Stimulated activated CD8-positive, alpha-beta memory T cell treated with anti-CD3 and anti-CD28 coated beads, Interleukin-4, amount 100 ng/mL, for 1 hour (primary cell): Measurements from ENCODE around the gene SMAD4.
"Not testable (repeated sequence)": the region's sequence is repeated elsewhere in the genome, so short reads cannot be mapped to it uniquely, and the experiment has no call there.

ENCODE experiments used
- DNase-seq, 2 donors: peaks; one replicate each; pipeline ENCODE4 v3.0.0-alpha.2; 2020; ENCODE audit warnings: low read depth in 2 of 2, low spot score in 1 of 2

SMAD4 gene

DNA sequence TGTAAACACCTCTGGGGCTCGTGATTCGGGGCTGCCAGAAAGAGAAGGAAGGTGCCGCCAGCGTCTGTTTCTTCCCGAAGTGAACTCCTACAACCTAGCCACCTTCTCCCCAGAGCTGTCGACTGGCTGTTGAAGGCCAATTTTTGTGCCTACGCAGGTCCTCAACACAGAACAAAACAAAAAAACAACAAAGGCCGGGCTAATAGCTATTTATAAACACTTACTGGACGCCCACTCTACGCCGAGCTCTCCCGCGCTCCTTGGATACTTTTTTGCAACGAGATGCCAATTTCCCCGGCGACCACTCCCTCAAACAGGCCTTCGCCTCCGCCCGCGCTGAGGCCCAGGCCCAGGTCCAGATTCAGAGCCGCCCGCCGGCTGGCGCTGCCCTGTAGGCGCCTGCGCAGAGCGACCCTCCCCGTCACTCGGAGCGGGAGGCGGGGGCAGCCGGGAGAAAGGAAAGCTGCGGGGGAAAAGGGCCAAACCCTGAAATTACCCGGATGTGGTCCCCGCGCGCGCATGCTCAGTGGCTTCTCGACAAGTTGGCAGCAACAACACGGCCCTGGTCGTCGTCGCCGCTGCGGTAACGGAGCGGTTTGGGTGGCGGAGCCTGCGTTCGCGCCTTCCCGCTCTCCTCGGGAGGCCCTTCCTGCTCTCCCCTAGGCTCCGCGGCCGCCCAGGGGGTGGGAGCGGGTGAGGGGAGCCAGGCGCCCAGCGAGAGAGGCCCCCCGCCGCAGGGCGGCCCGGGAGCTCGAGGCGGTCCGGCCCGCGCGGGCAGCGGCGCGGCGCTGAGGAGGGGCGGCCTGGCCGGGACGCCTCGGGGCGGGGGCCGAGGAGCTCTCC, at the start of gene SMAD4:
Gene SMAD4, plus strand, starts transcription at position 520 of the 843 bp plus-strand sequence. CDS start 16,834 bp downstream, outside the sequence.
- DNase-seq: peak; percentile 98 to 99

DNA sequence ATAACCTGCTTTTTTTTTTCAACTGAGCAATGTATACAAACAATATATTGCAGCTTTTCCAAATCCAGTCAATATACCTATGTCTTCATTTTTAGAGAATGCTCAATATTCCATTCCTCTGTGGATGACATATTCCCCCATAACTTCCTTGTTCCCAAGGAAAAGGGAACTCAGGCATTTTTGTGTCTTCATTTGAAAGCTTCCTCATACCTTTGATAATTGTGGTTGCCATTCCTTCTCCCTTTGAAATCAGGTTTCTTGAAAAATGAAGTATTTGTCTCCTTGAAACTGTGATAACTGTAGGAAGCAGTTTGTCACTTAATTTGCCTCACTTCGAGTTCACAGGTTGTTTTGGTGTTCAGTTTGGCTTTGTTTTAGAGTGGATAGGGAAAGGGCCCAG, 48.6 kb upstream of the SMAD4 start:
- DNase-seq: no peak

DNA sequence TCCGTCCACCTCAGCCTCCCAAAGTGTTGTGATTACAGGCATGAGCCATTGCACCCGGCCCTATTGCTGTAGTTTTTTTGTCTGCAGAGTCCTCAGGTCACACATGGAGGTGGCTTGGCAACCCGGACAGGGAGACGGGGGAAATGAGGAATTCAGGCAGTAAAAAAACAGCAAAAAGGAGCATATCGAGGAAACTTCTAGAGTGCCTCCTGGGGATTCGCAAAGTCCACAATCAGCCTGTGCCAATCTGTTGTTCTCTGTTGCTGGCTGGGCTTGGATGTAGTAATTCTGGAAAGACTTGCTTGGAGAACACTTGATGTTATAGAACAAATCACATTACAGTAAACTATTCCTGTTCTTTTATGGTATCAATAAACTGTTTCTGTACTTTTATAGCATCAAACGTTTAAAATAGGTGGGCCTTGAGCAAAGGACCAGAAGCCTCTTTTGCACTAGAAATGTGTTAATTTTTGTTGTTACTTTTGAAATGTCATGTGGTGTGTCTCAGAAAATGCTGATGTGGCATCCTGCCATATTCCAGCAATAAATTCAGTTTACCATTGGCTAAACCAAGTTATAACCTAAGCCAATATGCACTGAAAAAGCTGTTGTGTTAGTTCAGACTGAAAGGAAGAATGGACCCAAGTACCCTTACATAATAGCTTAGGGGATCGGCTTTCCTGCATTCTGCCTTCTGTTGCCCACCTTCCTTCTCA, 47.8 kb upstream of the SMAD4 start:
- DNase-seq: no peak

DNA sequence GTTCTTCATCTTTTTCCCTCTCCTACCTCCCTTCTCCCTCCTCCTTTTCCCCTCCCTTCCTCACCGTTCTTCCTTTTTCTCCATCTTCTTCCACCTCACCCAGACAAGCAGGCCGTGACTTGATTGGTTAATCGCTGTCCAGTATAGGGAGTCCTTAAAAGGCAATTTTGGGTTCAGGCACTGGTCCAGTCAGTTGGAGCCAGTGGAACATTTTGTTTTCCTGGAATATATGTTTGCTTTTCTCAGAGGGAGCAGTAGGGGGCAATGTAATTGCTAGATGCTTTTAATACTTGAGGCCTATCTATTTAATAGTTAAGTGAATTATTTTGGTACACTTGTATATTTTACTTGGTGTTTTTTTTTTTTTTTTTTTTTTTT, 47.2 kb upstream of the SMAD4 start:
- no peak for DNase-seq

DNA sequence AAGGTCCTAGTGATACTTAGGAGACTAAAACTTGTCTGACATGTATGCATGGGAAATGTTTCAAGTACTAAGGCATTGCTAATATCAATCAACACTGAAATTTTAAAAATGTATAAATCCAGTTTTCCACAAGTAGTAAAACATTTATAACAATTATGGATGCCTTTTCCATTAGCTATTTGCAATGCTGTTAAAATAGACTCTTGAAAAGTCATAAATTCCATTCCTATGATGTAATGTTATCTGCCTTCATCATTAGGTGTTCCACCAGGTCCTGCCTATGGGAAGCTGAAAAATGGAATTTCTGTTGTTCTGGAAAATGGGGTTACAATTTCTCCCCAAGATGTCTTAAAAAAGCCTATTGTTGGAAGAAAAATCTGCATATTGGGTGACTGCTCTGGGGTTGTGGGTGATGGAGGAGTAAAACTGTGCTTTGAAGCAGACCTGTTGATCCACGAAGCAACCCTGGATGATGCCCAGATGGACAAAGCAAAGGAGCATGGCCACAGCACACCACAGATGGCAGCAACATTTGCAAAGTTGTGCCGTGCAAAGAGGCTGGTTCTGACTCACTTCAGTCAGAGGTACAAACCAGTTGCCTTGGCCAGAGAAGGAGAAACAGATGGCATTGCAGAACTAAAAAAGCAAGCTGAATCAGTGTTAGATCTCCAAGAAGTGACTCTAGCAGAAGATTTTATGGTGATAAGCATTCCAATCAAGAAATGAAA, 43.5 kb upstream of the SMAD4 start:
- no peak for DNase-seq

DNA sequence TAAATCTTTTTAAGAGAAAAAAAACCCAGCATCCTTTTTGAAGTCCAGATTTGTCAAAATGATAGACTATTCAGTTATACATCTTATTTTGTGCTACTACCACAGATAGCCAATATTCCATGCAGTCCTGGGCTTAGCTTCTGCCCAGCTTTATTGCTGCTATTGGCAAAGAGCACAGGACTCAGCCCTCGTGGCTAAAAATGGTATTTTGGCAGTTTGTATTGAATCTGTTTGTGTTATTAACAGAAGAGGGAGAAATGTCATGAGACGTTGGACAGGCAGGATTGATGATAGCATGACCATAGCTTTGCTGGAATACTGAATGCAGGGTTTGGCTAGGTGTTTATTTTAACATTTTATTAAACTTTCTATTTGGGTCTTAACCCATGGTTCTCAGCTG, 42.8 kb upstream of the SMAD4 start:
- no peak for DNase-seq

DNA sequence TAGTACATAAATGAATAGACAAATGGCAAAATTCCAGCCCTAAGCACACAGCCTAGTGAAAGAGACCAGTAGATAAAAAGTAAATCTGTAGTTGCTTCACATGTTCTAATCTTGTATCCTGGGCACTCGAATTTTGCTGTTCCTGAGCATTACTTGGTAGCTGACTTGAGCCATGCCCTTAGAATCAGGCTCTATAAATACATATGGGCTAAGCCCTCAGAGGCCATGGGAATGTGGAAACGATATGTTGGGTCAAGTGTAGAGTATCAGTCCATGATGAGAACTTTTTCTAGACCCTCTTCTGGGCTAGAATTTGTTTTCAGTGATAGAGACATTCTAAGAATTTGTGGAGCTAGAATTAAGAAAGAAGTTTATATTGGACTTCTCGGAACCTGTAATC, 40.3 kb upstream of the SMAD4 start:
- DNase-seq: no peak

DNA sequence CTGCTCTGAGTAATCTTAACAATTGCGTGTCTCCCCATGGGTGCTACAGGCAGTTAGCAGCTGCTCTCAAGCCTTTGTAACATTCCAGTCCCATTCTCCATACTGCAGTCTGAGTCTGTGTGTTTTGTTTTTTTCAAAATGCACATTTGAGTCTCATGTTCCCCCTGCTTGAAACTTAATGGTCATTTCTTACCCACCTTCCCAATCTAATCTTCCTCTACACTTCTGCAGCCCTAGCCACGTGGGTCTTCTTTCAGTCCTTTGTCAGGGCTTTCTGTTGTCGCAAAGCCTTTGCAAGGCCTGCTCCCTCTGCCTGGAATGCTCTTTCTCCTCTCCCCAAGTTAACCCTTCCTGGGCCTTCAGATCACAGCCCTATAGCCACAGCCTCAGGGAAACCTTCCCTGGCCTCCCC, 37.7 kb upstream of the SMAD4 start:
- no peak for DNase-seq

DNA sequence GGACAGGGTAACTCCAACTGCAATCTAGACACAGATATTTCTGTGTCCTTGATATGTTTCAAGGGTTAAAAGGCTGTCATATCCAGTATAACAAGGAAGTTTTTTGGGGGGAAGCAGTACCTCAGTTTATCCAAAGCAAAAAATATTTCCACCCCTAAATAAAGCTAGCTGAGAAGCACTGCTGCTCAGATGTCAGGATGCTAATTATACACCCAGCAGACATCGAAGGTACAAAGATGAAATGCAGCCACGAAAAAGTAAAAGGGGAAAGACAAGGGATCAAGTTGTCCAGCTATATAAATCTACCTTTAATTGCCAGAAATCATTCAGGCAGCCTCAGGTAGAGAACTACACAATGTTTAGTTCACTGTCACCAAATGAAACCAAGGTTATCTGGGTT, 36.0 kb upstream of the SMAD4 start:
- no peak for DNase-seq

DNA sequence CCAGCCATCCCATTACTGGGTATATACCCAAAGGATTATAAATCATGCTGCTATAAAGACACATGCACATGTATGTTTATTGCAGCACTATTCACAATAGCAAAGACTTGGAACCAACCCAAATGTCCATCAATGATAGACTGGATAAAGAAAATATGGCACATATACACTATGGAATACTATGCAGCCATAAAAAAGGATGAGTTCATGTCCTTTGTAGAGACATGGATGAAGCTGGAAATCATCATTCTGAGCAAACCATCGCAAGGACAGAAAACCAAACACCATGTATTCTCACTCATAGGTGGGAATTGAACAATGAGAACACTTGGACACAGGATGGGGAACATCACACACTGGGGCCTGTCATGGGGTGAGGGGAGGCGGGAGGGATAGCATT, 26.8 kb upstream of the SMAD4 start:
- DNase-seq: not testable (repeated sequence)

DNA sequence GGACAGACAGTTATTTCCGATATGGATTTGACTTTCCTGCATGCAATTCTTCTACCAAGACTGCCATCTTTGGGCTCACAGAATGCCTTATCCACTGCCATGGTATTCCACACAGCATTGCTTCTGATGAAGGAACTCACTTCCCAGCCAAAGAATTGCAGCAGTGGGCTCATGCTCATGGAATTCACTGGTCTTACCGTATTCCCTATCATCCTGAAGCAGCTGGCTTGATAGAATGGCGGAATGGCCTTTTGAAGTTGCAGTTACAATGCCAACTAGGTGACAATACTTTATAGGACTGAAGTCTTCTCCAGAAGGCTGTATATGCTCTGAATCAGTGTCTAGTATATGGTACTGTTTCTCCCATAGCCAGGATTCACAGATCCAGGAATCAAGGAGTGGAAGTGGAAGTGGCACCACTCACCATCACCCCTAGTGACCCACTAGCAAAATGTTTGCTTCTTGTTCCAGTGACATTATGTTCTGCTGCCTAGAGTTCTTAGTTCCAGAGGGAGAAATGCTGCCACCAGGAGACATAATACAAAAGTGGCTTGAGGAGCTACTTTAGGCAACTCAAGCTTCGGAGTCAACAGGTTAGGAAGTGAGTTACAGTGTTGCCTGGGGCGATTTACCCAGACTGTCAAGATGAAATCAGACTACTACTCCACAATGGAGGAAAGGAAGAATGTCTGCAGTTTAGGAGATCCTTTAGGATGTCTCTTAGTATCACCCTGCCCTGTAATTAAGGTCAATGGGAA, 23.8 kb upstream of the SMAD4 start:
- no peak for DNase-seq

DNA sequence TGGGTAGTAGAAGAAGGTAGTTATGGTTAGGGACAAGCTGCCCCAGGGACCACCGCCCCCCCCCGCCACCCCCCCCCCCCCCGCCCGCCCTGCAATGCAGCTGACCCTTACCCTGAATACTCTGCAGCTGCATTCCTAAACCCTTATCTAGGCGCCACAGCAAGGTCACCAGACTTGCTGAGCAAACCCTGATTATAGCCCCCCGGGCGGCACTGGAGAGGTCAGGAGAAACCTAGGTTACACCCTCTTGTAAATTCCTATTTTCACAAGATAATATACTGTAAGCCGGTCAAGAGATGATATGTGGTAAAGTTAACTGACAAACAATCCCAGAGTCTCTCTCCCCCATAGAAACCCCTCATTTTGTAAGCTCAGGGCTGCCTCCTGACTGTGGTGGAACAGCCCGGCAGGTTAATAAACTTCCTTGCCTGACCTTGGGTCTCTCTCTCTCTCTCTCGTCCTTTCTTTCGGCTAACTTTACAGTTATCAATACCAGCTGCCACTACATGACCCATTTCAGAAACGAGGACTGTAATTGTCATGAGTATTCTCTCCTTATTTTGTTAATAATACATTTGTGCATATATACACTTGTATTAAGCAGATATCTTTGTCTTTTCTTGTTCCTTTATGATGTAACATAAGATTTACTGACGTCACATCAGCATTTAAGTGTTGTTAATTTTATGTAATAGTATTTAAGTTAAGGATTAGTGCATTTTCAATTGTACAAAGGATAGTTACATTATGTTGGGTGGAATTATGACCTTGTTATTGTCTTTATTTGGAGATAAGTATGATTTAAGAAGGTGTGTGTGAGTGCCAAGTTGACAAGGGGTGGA, 22.8 kb upstream of the SMAD4 start:
- no peak for DNase-seq

DNA sequence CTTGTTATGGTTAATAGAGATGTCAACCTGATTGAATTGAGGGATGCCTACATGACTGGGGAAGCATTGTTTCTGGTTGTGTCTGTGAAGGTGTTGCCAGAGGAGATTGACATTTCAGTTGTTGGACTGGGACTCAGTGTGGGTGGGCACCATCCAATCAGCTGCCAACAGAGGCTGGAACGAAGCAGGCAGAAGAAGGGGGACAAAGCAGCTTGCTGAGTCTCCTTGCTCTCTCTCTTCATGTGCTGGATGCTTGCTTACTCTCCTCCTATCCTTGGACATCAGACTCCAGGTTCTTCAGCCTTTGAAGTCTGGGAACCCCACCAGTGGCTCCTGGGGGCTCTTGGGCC, 22.2 kb upstream of the SMAD4 start:
- no peak for DNase-seq

DNA sequence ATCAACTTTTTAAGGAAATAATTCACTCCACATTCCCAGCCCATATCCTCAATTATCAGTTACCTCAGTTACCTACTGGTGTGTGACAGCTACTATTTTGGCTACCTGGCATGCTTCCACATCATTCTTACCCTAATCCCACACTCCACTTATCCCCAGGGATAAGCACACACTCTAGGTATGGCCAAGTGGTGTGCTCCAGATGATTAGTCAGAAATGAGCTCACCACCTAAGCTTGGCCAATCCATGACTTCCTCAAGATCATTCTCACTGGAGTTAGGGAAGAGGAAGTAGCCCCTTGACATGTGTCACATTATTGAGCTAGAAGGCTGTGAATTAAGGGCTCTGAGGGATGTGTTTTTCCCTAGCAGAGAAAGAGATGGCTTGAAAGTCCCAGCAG, 20.9 kb upstream of the SMAD4 start:
- DNase-seq: no peak

DNA sequence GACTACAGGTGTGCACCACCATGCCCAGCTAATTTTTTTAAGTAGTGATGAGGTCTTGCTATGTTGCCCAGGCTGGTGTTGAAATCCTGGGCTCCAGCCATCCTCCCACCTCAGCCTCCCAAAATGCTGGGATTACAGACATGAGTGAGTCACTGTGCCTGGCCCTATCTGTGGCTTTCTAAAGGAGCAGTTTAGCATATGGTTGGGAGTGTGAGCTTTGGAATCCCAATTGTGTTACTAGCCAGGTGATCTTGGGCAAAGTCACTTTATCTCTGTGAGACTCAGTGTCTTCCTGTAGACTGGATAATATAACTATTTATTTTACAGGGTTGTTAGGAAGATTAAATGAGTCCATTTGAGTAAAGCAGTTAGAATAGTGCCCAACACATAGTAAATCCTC, 19.8 kb upstream of the SMAD4 start:
- no peak for DNase-seq

DNA sequence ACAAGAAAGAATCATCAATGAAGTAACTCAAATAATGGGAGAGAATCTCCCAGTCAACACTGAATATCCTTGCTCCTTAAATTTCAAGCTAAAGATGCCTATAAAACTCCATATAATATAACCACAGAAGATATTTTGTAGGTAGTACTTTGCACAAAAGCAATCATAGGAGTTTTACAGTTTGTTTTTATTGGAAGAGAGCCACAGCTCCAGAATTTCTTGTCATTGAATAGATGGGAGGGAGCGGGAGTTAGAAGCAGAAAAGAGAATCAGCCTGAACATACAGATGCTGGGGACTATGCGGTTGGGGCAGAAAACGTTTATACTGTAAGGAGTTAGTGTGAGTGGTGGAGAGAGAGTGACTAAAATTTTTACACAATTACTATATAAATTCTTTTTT, 18.3 kb upstream of the SMAD4 start:
- no peak for DNase-seq

DNA sequence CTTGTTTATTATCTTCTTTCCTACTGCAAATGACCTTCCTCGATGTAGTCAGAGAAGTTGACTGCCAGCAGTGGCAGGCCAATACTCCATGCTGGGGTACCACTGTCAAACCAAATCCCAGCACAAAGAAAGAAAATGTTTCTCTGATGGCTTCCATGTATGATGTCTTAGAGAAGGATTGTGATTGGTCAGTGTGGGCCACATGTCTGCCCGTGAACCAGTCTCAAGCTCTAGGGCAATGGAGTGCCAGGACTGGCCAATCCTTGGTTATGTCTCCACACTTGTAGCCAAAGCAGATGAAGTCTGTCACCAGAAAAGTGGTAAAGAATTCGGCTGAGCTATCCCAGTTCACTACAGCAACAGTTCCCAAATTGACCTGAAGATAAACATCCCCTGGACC, 17.6 kb upstream of the SMAD4 start:
- DNase-seq: no peak

DNA sequence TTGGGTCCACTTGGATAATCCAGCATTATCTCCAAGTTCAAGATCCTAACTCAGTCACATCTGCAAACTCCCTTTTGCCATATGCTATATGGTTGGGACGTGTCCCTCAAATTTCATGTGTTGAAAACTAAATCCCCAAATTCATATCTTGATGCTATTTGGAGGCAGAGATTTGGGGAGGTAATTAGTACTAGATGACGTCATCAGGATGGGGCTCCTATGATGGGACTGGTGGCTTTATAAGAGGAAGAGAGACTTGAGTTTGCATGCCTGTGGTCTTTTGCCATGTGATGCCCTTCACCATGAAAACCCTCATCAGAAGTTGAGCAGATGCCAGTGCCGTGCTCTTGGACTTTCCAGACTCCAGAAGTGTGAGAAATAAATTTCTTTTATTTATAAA, 16.8 kb upstream of the SMAD4 start:
- no peak for DNase-seq

DNA sequence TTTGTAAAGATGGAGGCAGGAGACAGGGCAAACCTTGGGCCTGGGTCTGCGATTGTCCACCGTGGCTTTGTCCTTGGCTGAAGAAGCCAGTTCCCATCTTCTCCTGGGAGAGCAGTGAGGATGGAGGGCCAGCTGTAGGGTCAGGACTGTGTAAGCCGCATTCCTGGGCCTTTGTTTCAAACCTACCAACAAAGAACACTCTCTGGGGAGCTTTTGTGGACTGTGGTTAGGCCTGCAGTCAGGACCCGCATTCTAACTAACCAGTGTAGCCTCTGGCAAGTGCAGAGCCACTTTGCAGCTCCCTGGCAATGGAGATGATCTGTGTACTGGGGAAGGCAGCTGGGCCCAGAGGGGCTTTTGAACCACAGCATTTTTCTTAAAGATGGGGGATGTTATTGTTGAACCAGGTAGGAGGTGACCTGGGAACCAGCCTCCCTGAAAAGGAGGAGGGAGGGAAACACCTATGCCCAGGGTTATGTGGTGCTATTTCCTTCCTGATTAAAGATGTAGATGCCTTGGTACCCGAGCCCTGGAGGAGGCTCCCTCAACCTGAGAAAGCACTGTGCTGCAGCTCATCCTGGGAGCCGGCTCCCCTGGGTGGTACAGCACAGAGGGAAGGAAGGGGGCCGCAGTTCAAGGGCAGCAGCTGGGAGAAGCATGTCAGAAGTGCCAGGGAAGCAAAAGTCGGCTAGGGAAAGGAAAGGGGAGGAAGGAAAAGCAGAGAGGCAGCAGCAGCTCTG, 12.7 kb upstream of the SMAD4 start:
- DNase-seq: no peak

DNA sequence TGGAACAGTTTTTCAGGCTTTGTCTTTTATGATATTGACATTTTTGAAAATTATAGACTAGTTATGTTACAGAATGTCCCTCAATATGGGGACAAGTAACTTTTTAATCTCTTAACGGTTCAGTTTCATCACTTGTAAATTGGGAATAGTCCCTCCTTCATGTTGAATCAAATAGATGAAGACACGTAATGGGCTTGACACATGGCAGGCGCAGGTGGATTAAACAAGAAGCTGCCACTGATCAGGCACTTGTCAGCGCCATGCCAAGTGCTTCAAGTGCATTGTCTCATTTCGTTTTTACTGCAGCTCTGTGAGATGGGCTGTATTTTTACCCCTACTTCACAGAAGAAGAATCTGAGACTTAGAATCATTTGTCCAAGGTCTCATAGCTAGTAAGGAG, 9.5 kb upstream of the SMAD4 start:
- no peak for DNase-seq
